Activated naive CD4-positive, alpha-beta T cell treated with anti-CD3 and anti-CD28 coated beads, Interleukin-2, amount 10 ng/mL, durations not matched to agents 7 days and 5 days (primary cell): ENCODE measurements around the gene AGPAT4.

Experiments used
- CTCF ChIA-PET: fragments of 350-600 bp; sonication (Branson Sonifier 250); formaldehyde crosslinking; loops from one replicate; lab custom pipeline; 2021; ENCODE audit warnings: antibody characterized with exemption; lab: Charles Lee
- DNase-seq: peaks from one replicate; pipeline ENCODE4 v3.0.0-alpha.2; 2020
- H3K27ac Mint-ChIP-seq: one replicate; pipeline ENCODE4 v1.8.0; 2021; ENCODE audit warnings: mild to moderate bottlenecking, moderate library complexity, mixed read lengths
- H3K27me3 Mint-ChIP-seq: one replicate; pipeline ENCODE4 v1.8.0; 2021; ENCODE audit warnings: mild to moderate bottlenecking, mixed read lengths
- H3K36me3 Mint-ChIP-seq: one replicate; pipeline ENCODE4 v1.8.0; 2021; ENCODE audit warnings: mixed read lengths
- H3K4me1 Mint-ChIP-seq: one replicate; pipeline ENCODE4 v1.8.0; 2021; ENCODE audit warnings: mixed read lengths
- H3K4me3 Mint-ChIP-seq: one replicate; pipeline ENCODE4 v1.8.0; 2021; ENCODE audit warnings: mild to moderate bottlenecking, moderate library complexity, mixed read lengths
- H3K9me3 Mint-ChIP-seq: one replicate; pipeline ENCODE4 v1.8.0; 2021; ENCODE audit warnings: mixed read lengths

AGPAT4 gene

GRCh38 chr6:161137839-161138542 is 135.9 kb downstream of the AGPAT4 start:
- Mint-ChIP-seq H3K9me3 (no peaks in the 10 kb centered on the region), H3K4me3 (no peak overlapping the region), H3K4me1 (no peaks in the 10 kb centered on the region), H3K27me3 (no peaks in the 10 kb centered on the region), H3K27ac (no peak overlapping the region), H3K36me3 (peaks cover 6% of the 10 kb centered on the region)
- no peak for DNase-seq
- CTCF ChIA-PET = no interaction called here

GRCh38 chr6:161137320-161137719 is 136.5 kb downstream of the AGPAT4 start:
- Mint-ChIP-seq H3K36me3 (peaks cover 5% of the 10 kb centered on the region), H3K4me3 (no peak overlapping the region), H3K27ac (no peak overlapping the region), H3K4me1 (no peaks in the 10 kb centered on the region), H3K9me3 (no peaks in the 10 kb centered on the region), H3K27me3 (no peaks in the 10 kb centered on the region)
- no peak for DNase-seq
- CTCF ChIA-PET = no interaction called here

- Mint-ChIP-seq H3K36me3 (peaks cover 4% of the 10 kb centered on the region), H3K4me1 (no peaks in the 10 kb centered on the region), H3K4me3 (no peak overlapping the region), H3K9me3 (no peaks in the 10 kb centered on the region), H3K27ac (no peak overlapping the region), H3K27me3 (no peaks in the 10 kb centered on the region)
- DNase-seq = no peak
- CTCF ChIA-PET = no interaction called here
Observed at GRCh38 chr6:161136655-161137054, 137.2 kb downstream of the AGPAT4 start.

- CTCF ChIA-PET = no interaction called here
- DNase-seq = no peak
- no peaks in the 10 kb centered on the region for H3K27me3 Mint-ChIP-seq
- H3K36me3 Mint-ChIP-seq = peaks cover 4% of the 10 kb centered on the region
- no peak overlapping the region for H3K27ac Mint-ChIP-seq
- no peaks in the 10 kb centered on the region for H3K9me3 Mint-ChIP-seq
- H3K4me1 Mint-ChIP-seq = no peaks in the 10 kb centered on the region
- H3K4me3 Mint-ChIP-seq = no peak overlapping the region
Observed at GRCh38 chr6:161135695-161136591, 137.9 kb downstream of the AGPAT4 start.

- Mint-ChIP-seq H3K27me3 (no peaks in the 10 kb centered on the region), H3K27ac (no peak overlapping the region), H3K36me3 (peaks cover 4% of the 10 kb centered on the region), H3K4me3 (no peak overlapping the region), H3K4me1 (no peaks in the 10 kb centered on the region), H3K9me3 (no peaks in the 10 kb centered on the region)
- CTCF ChIA-PET = no interaction called here
- no peak for DNase-seq
Observed at GRCh38 chr6:161134550-161135298, 139.1 kb downstream of the AGPAT4 start.

- no peak overlapping the region for H3K4me3 Mint-ChIP-seq
- peaks cover 5% of the 10 kb centered on the region for H3K36me3 Mint-ChIP-seq
- no peak overlapping the region for H3K27ac Mint-ChIP-seq
Observed at GRCh38 chr6:161133963-161134362, 139.9 kb downstream of the AGPAT4 start.

GRCh38 chr6:161132384-161132783 is 141.5 kb downstream of the AGPAT4 start:
- CTCF ChIA-PET = interaction anchor here (0.9 kb wide), 1 partner anchor 238 kb away, joined by 3 read pairs; no protein-coding TSS in a partner anchor
- Mint-ChIP-seq H3K4me1 (peaks cover 16% of the 10 kb centered on the region), H3K9me3 (no peaks in the 10 kb centered on the region)

More at GRCh38 chr6:161133963-161134362, 139.9 kb downstream of the AGPAT4 start:
- no peaks in the 10 kb centered on the region for H3K9me3 Mint-ChIP-seq
- CTCF ChIA-PET = no interaction called here
- H3K4me1 Mint-ChIP-seq = peaks cover 4% of the 10 kb centered on the region
- H3K27me3 Mint-ChIP-seq = no peaks in the 10 kb centered on the region
- no peak for DNase-seq

GRCh38 chr6:161130967-161131766 is 142.7 kb downstream of the AGPAT4 start:
- DNase-seq = no peak
- Mint-ChIP-seq H3K36me3 (peaks cover 12% of the 10 kb centered on the region), H3K4me3 (no peak overlapping the region), H3K27ac (no peak overlapping the region), H3K27me3 (no peaks in the 10 kb centered on the region), H3K4me1 (peaks cover 16% of the 10 kb centered on the region), H3K9me3 (peaks cover 3% of the 10 kb centered on the region)
- CTCF ChIA-PET = interaction anchor here (0.6 to 1.2 kb wide), 3 partner anchors 16 to 138 kb away, joined by 3 read pairs; no protein-coding TSS in a partner anchor

More at GRCh38 chr6:161132384-161132783, 141.5 kb downstream of the AGPAT4 start:
- Mint-ChIP-seq H3K4me3 (no peak overlapping the region), H3K36me3 (peaks cover 7% of the 10 kb centered on the region), H3K27me3 (no peaks in the 10 kb centered on the region), H3K27ac (no peak overlapping the region)
- no peak for DNase-seq

- CTCF ChIA-PET = interaction anchor here (0.6 to 1.0 kb wide), 2 partner anchors 15 to 138 kb away, joined by 3 read pairs; no protein-coding TSS in a partner anchor
- peaks cover 3% of the 10 kb centered on the region for H3K9me3 Mint-ChIP-seq
- H3K27me3 Mint-ChIP-seq = no peaks in the 10 kb centered on the region
- no peak overlapping the region for H3K4me3 Mint-ChIP-seq
- peaks cover 17% of the 10 kb centered on the region for H3K36me3 Mint-ChIP-seq
- H3K4me1 Mint-ChIP-seq = peaks cover 16% of the 10 kb centered on the region
- DNase-seq = no peak
- H3K27ac Mint-ChIP-seq = no peak overlapping the region
Observed at GRCh38 chr6:161130541-161130940, 143.3 kb downstream of the AGPAT4 start.

- Mint-ChIP-seq H3K9me3 (peaks cover 11% of the 10 kb centered on the region), H3K27me3 (no peaks in the 10 kb centered on the region), H3K4me3 (no peak overlapping the region), H3K36me3 (peaks cover 33% of the 10 kb centered on the region), H3K27ac (no peak overlapping the region), H3K4me1 (peaks cover 16% of the 10 kb centered on the region)
- CTCF ChIA-PET = interaction anchor here (1.2 kb wide), 1 partner anchor 30 kb away, joined by 3 read pairs; no protein-coding TSS in a partner anchor
- DNase-seq = no peak
Observed at GRCh38 chr6:161128680-161129196, 145.1 kb downstream of the AGPAT4 start.

GRCh38 chr6:161128230-161128629 is 145.6 kb downstream of the AGPAT4 start:
- DNase-seq = no peak
- Mint-ChIP-seq H3K4me3 (no peak overlapping the region), H3K27ac (no peak overlapping the region), H3K9me3 (peaks cover 16% of the 10 kb centered on the region), H3K4me1 (peaks cover 16% of the 10 kb centered on the region), H3K36me3 (peaks cover 37% of the 10 kb centered on the region), H3K27me3 (no peaks in the 10 kb centered on the region)
- CTCF ChIA-PET = interaction anchor here (1.2 to 1.5 kb wide), 2 partner anchors 10 to 30 kb away, joined by 3 read pairs; no protein-coding TSS in a partner anchor

GRCh38 chr6:161127071-161127740 is 146.7 kb downstream of the AGPAT4 start:
- Mint-ChIP-seq H3K27ac (no peak overlapping the region), H3K4me3 (no peak overlapping the region), H3K4me1 (peaks cover 16% of the 10 kb centered on the region), H3K9me3 (peaks cover 18% of the 10 kb centered on the region), H3K36me3 (peaks cover 48% of the 10 kb centered on the region), H3K27me3 (no peaks in the 10 kb centered on the region)
- CTCF ChIA-PET = interaction anchor here (1.5 kb wide), 1 partner anchor 9 kb away, joined by 3 read pairs; no protein-coding TSS in a partner anchor
- no peak for DNase-seq
